Measurements from ENCODE around the gene RNF144B. TPM values are rescaled to one million over a fixed set of nuclear protein-coding genes. Genes with fewer than 3 reads are reported as not detected.

RNF144B gene
- total and polyA plus RNA-seq, 2 experiments from 2014 or later: 4.2 to 9.0 TPM

DNA sequence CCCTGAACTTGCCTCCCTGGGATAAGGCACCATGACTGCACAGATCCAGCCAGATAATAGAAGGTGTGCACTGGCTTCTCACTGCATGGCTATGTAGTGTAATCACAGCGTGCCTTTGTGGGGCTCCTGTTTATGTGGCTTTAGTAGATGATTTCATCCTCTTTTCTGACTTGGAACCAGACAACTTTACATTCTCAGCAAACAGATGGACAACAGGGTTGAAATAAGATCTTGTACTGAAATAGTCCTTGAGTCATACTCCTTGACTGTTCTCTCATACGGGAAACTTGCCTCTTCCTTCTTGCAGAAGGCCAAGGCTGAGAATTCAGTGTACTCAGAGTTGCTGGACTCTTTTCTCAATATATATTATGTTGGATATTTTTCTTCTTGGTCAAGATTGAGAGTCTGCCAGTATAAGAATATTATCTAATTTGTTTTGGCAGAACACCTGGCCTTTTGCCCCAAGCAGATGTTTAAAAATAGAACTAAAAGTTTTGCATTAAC is 25.0 kb upstream of the RNF144B start:
- Histone ChIP-seq H3K36me3 (ENCODE audit: insufficient read depth) (no peaks in the 10 kb centered on the region), H4K20me1 (replicated peaks; ENCODE audit: insufficient read depth) (no peaks in the 10 kb centered on the region), H3K9me2 (ENCODE audit: insufficient read depth) (0 out of 2 replicates have a peak, but pooled peaks cover 3% of the 10 kb centered on the region), H3K27ac (ENCODE audit: low read depth) (no peak overlapping the region), H3K27me3 (ENCODE audit: insufficient read depth) (no peaks in the 10 kb centered on the region), H3K4me2 (no peak overlapping the region), H3K4me1 (ENCODE audit: insufficient read depth) (no peaks in the 10 kb centered on the region), H3K4me3 (no peak overlapping the region), H3F3A (replicated peaks; ENCODE audit: low read depth) (no peaks in the 10 kb centered on the region), H2AFZ (no peak overlapping the region), H3K79me2 (replicated peaks; ENCODE audit: insufficient read depth) (no peaks in the 10 kb centered on the region)
- Mint-ChIP-seq H3K4me3 (no peak overlapping the region), H3K9me3 (peaks cover 6% of the 10 kb centered on the region; the same call in 2 of the 3 replicates), H3K27me3 (ENCODE audit: insufficient read depth, low read depth, poor library complexity) (peaks cover 5% of the 10 kb centered on the region), H3K27ac (no peak overlapping the region), H3K36me3 (ENCODE audit: low read depth) (peaks cover 5% of the 10 kb centered on the region; the same call in 2 of the 3 replicates), H3K4me1 (no peaks in the 10 kb centered on the region)
- ATAC-seq: no peak
- no peak for TF ChIP-seq EZH2 (IDR thresholded peaks at IDR 0.05; ENCODE audit: low read depth, unreplicated experiment)
- TF ChIP-seq, protein P1, sequence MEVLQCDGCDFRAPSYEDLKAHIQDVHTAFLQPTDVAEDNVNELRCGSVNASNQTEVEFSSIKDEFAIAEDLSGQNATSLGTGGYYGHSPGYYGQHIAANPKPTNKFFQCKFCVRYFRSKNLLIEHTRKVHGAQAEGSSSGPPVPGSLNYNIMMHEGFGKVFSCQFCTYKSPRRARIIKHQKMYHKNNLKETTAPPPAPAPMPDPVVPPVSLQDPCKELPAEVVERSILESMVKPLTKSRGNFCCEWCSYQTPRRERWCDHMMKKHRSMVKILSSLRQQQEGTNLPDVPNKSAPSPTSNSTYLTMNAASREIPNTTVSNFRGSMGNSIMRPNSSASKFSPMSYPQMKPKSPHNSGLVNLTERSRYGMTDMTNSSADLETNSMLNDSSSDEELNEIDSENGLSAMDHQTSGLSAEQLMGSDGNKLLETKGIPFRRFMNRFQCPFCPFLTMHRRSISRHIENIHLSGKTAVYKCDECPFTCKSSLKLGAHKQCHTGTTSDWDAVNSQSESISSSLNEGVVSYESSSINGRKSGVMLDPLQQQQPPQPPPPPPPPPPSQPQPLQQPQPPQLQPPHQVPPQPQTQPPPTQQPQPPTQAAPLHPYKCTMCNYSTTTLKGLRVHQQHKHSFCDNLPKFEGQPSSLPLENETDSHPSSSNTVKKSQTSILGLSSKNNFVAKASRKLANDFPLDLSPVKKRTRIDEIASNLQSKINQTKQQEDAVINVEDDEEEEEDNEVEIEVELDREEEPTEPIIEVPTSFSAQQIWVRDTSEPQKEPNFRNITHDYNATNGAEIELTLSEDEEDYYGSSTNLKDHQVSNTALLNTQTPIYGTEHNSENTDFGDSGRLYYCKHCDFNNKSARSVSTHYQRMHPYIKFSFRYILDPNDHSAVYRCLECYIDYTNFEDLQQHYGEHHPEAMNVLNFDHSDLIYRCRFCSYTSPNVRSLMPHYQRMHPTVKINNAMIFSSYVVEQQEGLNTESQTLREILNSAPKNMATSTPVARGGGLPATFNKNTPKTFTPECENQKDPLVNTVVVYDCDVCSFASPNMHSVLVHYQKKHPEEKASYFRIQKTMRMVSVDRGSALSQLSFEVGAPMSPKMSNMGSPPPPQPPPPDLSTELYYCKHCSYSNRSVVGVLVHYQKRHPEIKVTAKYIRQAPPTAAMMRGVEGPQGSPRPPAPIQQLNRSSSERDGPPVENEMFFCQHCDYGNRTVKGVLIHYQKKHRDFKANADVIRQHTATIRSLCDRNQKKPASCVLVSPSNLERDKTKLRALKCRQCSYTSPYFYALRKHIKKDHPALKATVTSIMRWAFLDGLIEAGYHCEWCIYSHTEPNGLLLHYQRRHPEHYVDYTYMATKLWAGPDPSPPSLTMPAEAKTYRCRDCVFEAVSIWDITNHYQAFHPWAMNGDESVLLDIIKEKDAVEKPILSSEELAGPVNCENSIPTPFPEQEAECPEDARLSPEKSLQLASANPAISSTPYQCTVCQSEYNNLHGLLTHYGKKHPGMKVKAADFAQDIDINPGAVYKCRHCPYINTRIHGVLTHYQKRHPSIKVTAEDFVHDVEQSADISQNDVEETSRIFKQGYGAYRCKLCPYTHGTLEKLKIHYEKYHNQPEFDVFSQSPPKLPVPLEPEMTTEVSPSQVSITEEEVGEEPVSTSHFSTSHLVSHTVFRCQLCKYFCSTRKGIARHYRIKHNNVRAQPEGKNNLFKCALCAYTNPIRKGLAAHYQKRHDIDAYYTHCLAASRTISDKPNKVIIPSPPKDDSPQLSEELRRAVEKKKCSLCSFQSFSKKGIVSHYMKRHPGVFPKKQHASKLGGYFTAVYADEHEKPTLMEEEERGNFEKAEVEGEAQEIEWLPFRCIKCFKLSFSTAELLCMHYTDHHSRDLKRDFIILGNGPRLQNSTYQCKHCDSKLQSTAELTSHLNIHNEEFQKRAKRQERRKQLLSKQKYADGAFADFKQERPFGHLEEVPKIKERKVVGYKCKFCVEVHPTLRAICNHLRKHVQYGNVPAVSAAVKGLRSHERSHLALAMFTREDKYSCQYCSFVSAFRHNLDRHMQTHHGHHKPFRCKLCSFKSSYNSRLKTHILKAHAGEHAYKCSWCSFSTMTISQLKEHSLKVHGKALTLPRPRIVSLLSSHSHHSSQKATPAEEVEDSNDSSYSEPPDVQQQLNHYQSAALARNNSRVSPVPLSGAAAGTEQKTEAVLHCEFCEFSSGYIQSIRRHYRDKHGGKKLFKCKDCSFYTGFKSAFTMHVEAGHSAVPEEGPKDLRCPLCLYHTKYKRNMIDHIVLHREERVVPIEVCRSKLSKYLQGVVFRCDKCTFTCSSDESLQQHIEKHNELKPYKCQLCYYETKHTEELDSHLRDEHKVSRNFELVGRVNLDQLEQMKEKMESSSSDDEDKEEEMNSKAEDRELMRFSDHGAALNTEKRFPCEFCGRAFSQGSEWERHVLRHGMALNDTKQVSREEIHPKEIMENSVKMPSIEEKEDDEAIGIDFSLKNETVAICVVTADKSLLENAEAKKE (CRISPR knock-in tag; IDR thresholded peaks at IDR 0.05): no peak
- DNase-seq (ENCODE audit: low spot score): no peak

DNA sequence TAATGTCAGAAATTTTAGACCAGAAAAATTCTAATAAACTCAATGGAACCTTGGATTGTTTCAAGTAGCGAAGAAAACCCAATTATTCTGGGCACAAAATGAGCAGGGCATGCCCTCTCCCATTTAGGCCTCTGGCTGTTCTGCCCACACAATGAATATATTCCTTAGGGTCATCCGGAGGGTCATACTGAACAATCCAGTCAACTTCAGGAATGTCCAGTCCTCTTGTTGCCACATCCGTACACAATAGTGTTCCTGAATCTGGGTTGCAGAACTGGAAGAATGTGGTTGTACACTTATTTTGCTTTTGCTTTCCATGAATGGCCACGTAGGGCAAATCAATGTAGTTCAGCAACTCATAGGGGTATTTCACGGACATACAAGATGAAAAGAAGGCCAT is 23.4 kb upstream of the RNF144B start:
- Histone ChIP-seq H2AFZ (no peak overlapping the region), H4K20me1 (replicated peaks; ENCODE audit: insufficient read depth) (no peaks in the 10 kb centered on the region), H3K36me3 (ENCODE audit: insufficient read depth) (no peaks in the 10 kb centered on the region), H3K4me3 (no peak overlapping the region), H3K79me2 (replicated peaks; ENCODE audit: insufficient read depth) (no peaks in the 10 kb centered on the region), H3K27ac (ENCODE audit: low read depth) (no peak overlapping the region), H3K4me2 (no peak overlapping the region), H3K27me3 (ENCODE audit: insufficient read depth) (no peaks in the 10 kb centered on the region), H3K9me2 (ENCODE audit: insufficient read depth) (0 out of 2 replicates have a peak, but pooled peaks cover 8% of the 10 kb centered on the region), H3K4me1 (ENCODE audit: insufficient read depth) (no peaks in the 10 kb centered on the region), H3F3A (replicated peaks; ENCODE audit: low read depth) (no peaks in the 10 kb centered on the region)
- no peak overlapping the region for H3K4me3 Mint-ChIP-seq
- H3K4me1 Mint-ChIP-seq: no peaks in the 10 kb centered on the region
- peaks cover 4% of the 10 kb centered on the region for H3K27me3 Mint-ChIP-seq (ENCODE audit: insufficient read depth, low read depth, poor library complexity)
- DNase-seq (ENCODE audit: low spot score): no peak
- H3K9me3 Mint-ChIP-seq: no peaks in the 10 kb centered on the region
- ATAC-seq: no peak
- no peak overlapping the region for H3K27ac Mint-ChIP-seq
- peaks cover 5% of the 10 kb centered on the region; the same call in 2 of the 3 replicates for H3K36me3 Mint-ChIP-seq (ENCODE audit: low read depth)
- no peak for TF ChIP-seq ETS1 (IDR thresholded peaks at IDR 0.05)
- TF ChIP-seq EZH2phosphoT487 (IDR thresholded peaks at IDR 0.05; ENCODE audit: unreplicated experiment): no peak
- TF ChIP-seq, protein P2, sequence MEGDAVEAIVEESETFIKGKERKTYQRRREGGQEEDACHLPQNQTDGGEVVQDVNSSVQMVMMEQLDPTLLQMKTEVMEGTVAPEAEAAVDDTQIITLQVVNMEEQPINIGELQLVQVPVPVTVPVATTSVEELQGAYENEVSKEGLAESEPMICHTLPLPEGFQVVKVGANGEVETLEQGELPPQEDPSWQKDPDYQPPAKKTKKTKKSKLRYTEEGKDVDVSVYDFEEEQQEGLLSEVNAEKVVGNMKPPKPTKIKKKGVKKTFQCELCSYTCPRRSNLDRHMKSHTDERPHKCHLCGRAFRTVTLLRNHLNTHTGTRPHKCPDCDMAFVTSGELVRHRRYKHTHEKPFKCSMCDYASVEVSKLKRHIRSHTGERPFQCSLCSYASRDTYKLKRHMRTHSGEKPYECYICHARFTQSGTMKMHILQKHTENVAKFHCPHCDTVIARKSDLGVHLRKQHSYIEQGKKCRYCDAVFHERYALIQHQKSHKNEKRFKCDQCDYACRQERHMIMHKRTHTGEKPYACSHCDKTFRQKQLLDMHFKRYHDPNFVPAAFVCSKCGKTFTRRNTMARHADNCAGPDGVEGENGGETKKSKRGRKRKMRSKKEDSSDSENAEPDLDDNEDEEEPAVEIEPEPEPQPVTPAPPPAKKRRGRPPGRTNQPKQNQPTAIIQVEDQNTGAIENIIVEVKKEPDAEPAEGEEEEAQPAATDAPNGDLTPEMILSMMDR (conservative IDR thresholded peaks at IDR 0.05; ENCODE audit: low read depth in 2 of 2): no peak
